Fibroblast of the aortic adventitia (primary cell): Measurements from ENCODE around the gene HMX1. TPM values are rescaled to one million over a fixed set of nuclear protein-coding genes. Genes with fewer than 3 reads are reported as not detected.

ENCODE experiments used
- DNase-seq: peaks from one replicate; pipeline ENCODE4 v3.0.0-alpha.2; 2010; ENCODE audit warnings: low read depth
- H3K4me3 ChIP-seq: 2 replicates; pipeline ENCODE4 v1.5.1; 2011; ENCODE audit warnings: low read depth, mild to moderate bottlenecking, control low read depth, low read length, moderate library complexity
- CTCF ChIP-seq: IDR thresholded peaks from 2 replicates; pipeline ENCODE4 v1.5.1; 2011; ENCODE audit warnings: mild to moderate bottlenecking, low read length, control low read depth, inconsistent platforms; ENCODE audit not compliant: insufficient read depth
- total RNA-seq: library from RNA; depleted of rRNA; stranded (reverse); fragments of >200 nt; gene quantifications from 2 replicates; pipeline ENCODE4 v1.2.3, GENCODE V29; 2012; ENCODE audit warnings: low replicate concordance

The HMX1 gene
- total RNA-seq, 1 donor: not detected

DNA sequence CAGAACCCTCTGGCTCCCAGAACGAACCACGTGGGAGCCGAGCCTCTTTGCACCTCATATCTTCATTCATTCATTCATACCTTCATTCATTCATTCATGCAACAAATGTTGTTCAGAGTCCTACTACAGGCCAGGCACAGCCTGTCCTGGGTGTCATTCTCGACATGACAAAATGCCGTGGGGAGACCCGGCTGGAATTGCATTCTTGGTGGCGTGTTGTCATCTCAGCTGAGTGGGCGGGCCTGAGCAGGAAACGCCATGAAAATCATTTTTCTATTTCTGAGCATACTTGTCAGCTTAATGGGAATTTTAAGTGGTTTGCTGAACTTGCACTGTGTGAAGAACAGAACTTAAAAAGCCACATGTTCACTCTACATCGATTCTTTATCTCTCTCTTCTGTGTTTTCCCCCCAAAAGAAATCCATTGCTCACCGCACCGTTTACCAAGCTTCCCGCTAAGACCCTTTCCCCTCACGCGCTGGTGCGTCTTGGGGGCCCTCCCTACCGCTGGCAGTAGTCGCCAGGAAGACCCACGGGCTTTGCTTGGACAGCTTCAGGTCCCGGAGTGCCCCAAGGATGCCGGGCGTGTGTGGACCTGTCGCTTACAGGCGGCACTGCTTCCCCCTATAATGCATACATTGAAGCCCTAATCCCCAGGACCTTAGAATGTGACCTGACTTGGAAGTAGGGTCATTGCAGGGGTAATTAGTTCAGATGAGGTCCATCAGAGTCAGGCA, 41.6 kb upstream of the HMX1 start:
- TF ChIP-seq CTCF: no peak
- DNase-seq: no peak
- H3K4me3 ChIP-seq: no peak overlapping the region

GRCh38 chr4:8912506-8912905, 40.9 kb upstream of the HMX1 start:
- H3K4me3 ChIP-seq: no peak overlapping the region
- no peak for TF ChIP-seq CTCF
- DNase-seq: no peak

DNA sequence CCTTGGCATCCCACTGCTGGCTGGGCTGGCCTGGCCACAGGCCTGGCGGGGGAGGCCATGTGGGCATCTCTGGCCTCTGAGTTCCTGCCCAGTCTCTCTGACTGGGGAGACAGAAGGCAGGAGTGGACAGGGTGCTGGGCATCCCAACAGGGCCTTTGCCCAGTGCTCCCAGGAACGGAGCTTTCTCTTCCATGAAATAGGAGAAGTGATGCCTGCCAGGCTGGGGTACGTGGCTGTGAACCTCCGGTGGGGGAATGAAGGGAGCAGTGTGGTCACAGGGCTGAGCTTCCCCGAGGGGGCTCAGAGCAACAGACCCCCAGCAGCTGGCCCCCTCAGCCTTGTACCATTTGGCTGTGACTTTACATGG, 40.4 kb upstream of the HMX1 start:
- no peak for DNase-seq
- no peak overlapping the region for H3K4me3 ChIP-seq
- no peak for TF ChIP-seq CTCF

- TF ChIP-seq CTCF: no peak
- DNase-seq: no peak
- H3K4me3 ChIP-seq: no peak overlapping the region
These were observed 39.9 kb upstream of the HMX1 start for GRCh38 chr4:8911316-8912088.

- TF ChIP-seq CTCF: no peak
- H3K4me3 ChIP-seq: no peak overlapping the region
- DNase-seq: no peak
These were observed 39.2 kb upstream of the HMX1 start for GRCh38 chr4:8910822-8911315.

- no peak overlapping the region for H3K4me3 ChIP-seq
- DNase-seq: no peak
- no peak for TF ChIP-seq CTCF
These were observed 38.6 kb upstream of the HMX1 start for GRCh38 chr4:8910100-8910821.
